ENCODE results near the gene MYLK.

DNA sequence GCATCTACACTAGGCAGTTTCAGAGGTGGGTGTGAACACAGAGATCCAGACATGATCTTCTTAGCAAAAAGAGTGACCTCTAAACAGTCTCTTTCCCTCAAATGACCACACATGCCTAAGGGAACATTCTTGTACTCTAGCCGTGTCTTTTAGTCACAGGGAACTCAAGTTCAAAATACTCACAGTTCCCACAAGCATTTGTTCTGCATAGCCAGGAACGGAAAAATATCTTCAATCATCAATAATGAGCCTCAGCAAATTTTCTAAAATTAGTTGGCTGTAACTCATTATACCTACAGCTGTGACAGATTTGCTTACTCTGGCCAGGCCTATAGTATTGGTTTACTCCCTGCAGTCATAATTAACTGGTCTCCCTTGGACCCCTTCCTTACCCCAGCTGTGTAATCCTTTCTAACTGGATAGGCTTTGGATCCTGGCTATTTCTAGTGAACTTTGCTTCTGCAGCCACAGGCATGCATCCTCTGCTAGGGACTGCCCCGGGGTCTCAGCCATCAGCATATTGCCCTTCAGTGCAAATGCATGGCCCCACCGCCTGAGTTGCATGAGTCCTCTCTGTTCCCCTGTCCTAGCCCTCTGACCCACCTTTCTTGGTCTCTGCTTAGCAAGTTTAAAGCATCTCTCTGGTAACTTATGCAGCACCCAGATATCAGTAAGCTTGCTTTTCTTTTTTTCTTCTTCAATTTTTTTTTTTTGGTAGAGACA lies 243.2 kb downstream of the MYLK start:
- TF ChIP-seq POLR2AphosphoS5 (IDR thresholded peaks at IDR 0.05) (peak in 1 of 3 donors; percentile 64), POLR2A (IDR thresholded peaks at IDR 0.05) (no peak)
- TF ChIP-seq, protein P1, sequence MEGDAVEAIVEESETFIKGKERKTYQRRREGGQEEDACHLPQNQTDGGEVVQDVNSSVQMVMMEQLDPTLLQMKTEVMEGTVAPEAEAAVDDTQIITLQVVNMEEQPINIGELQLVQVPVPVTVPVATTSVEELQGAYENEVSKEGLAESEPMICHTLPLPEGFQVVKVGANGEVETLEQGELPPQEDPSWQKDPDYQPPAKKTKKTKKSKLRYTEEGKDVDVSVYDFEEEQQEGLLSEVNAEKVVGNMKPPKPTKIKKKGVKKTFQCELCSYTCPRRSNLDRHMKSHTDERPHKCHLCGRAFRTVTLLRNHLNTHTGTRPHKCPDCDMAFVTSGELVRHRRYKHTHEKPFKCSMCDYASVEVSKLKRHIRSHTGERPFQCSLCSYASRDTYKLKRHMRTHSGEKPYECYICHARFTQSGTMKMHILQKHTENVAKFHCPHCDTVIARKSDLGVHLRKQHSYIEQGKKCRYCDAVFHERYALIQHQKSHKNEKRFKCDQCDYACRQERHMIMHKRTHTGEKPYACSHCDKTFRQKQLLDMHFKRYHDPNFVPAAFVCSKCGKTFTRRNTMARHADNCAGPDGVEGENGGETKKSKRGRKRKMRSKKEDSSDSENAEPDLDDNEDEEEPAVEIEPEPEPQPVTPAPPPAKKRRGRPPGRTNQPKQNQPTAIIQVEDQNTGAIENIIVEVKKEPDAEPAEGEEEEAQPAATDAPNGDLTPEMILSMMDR (IDR thresholded peaks at IDR 0.05): no peak

Measured in stomach (tissue), 4 donors.